Activated CD4-positive, alpha-beta T cell treated with anti-CD3 and anti-CD28 coated beads, Interleukin-2, Interleukin-6, amounts not matched to agents 100 ng/mL and 50 ng/mL, durations not matched to agents 16 hours and 8 hours (primary cell): ENCODE results near the gene C5orf46.

ENCODE experiments used
- DNase-seq: peaks from one replicate; pipeline ENCODE4 v3.0.0-alpha.2; 2020

Gene C5orf46

DNA sequence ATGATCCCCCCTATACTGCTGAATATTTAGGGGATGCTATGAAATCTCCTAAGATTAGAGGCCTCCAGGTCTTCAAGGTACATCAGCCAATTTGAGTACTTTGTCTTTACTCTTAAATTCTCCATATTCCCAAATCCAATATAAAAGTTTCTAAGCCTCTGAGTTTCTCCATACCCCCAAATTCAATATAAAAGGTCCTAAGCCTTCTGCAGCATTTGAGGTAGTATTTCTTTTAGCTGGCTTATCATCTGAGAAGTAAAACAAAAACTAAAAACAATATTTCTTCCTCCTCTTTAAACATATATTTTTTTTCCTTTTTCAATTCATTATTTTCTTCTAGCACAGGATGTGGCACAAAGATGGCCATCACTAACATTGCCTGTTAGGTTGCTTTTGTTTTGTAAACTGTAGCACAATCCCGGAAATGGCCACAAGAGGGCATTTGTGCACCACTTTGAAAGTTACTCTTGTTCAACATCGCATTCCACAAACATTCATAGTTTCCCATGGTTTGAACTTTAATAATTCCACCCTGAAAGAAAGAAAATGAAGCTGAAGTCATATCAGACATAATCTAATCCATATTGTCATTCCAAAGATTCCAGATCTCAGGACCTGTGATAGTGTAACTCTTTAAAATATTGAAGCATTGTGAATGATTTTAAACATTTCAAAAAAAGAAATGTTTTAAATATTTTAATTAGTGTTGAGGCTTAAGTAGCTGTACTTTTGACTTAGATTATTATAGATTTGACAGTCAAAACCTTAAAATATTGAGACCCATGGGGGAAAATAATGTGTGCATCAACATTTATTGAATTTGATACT, 48.8 kb downstream of the C5orf46 start:
- DNase-seq = peak; percentile 56

DNA sequence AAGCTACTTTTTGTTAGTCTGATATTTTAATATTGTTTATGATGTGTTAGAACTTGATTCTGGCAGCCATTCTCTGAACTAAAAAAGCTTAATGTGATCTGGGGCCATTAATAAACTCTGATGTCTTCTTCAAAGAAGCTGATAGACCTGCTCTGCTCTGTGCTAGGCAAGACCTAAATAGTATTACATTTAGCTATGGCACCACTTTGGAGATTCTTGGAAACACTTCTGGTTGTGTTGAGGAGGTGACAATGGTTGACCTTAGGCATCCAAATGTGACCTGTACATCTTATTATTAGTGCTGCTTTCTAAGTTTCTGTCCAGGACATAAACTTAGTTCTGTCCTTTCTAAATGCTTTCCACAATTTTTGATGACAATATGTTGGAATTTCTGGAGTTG, 49.5 kb downstream of the C5orf46 start:
- no peak for DNase-seq

DNA sequence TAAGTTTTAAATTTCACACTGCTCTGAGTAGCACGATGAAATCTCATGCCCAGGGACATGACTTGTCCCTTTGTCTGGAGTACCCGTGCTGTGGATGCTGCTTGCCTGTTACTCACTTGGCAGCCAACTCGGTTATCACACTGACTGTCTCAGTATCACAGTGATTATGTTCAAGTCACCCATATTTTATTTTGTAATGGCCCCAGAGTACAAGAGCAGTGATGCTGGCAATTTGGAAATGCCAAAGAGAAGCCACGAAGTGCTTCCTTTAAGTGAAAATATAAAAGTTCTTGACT, 50.6 kb downstream of the C5orf46 start:
- no peak for DNase-seq

DNA sequence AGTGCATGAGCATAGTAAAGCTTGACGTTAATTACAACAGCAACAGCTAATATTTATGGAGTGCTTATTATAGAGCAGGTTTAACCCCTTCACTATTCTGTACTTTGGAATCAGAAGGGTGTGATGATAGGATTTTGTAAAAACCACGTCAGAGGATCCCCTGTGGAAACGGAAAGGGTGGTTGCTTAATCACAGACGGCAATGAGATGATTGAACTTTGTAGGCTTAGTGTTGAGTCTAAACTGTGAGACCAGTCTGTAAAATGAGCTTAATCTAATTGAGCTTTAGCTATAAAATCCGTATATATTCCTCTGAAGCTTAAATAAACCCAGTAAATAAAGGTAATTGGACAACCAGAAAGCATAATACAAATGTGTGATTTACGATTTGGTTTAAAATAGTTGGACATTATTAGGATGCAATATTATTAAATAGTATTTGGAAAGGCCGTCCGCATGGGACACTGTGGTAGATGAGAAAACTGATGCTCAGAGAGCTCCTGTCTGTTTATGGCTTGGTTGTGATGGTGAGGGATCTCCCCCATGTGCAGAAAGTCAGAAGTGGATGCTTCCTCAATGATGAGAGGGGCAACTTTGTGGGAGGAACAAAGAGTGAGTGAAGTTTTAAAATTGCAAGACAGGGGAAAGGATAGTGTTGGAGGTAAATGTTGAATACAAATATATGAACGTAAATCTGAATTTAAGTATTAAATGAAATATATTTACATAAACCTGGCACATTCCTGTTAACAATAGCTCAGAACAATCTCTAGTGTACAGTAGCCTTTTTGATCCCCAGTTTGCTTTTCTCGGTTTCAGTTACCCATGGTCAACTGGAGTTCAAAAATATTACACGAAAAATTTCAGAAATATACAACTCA, 51.2 kb downstream of the C5orf46 start:
- no peak for DNase-seq

DNA sequence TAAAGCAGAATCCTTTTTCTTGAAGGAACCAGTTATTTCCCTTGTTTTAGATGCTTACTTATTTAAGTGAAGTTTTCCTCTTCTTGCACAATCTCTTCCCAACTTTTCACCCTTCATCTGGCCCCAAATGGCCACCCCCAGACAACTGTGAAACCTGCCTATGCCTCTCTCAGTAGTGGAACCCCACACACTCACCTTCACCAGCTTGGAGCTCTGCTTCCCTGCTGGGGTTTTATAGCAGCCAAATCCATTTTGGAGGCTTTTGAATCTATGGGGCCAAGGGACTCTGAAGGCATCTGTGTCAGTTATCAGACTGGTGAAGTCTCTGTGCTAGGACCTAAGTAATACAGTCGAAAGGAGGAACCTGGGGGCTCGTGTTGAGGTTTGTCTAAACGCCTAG, 52.0 kb downstream of the C5orf46 start:
- DNase-seq = no peak

DNA sequence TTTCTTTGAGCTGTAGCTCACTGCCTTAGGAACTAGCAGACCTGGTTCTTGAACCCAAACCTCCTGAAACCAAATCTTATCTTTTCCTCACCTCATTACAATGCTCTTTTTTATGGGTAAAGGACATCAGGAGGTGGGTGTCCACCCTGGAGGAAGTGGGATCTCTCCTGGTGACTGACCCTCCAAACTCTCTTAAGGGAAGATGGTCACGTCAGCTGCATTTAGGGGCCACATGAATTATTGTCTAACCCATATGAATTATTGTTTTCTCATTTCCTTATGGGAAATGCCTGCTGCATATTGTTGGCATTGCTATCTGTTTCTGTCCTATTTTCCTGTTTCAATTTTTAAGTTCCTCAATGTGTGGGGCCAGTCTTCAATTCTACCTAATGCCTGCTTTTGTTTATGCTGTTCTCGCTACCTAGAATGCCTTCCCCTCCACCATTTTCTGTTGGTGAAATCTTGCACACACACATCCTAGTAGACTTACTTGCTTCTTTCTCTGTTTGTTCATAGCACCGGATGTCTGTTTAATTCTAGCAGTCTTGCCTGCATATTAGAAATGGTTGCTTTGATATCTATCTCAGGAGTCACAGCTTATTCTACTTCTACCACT, 52.9 kb downstream of the C5orf46 start:
- no peak for DNase-seq

DNA sequence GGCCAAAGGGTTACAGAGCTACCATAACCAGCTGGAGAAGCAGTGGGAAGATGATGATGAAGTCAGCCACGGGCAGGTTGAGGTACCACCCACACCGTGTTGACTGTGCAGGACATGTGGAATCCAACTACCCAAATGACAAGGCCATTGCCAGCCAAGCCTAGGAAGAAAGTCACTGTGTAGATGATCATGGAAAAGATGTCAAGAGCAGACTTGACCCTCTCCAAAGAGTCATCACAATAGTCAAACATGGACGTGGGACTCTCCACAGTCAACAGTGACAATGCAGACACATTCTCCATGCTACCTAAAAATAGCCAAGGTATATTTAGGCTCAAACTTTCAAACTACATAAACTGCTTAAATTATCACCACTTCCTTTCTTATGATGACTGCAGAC, 54.0 kb downstream of the C5orf46 start:
- DNase-seq = no peak

DNA sequence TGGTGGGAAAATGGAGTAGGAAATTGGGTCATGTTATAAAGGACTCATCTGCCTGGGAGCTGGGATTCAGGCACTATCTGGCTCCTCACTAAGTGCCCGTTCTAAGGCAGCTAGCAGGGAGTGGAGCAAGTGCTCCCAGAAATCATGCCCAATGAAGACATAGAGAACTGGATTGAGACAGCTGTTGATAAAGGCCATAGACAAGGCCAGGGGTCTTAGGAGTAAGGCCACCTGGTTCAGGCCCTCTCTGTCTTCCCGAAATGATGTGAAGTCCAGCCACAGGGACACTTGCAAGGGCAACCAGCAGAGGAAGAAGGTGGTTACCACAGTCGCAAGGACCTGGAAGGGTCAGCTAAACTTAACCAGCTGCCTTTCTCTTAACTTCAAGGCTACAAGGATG, 54.8 kb downstream of the C5orf46 start:
- no peak for DNase-seq

DNA sequence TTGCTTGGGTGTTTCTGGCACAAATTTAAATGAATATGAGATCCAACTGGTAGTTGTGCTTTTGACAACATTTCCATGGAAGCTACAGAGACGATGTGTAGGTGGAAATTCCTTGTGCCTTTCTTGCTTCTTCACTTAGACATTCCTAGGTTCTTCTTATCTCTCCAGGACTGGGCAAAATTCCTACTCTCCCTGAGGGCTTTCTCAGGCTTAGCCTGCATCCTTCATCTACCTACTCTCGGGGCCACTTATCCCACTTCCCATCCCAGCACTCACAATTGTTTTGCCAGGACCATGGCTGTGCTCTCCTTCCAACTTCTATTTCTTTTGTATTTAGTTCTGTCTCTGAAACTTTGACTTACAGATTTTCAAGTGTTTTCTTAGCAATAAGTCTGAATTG, 57.1 kb downstream of the C5orf46 start:
- no peak for DNase-seq

DNA sequence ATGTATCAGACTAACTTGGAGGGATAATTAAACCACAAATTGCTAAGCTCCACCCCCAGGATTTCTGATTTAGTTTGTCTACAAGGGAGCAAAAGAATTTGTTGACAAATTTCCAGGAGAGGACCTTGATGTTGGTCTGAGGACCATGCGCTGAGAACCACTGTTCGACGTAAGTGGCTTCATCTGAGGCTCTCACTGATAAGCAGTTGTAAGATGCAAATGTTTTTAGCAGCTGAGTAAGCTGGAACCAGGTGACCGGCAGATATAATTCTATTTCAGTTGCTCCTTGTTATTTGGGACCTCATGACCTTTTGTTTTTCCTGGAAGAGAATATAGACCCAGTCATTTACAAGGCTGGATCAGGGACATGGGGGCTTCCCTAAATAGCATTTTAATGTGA, 60.7 kb downstream of the C5orf46 start:
- DNase-seq = no peak

DNA sequence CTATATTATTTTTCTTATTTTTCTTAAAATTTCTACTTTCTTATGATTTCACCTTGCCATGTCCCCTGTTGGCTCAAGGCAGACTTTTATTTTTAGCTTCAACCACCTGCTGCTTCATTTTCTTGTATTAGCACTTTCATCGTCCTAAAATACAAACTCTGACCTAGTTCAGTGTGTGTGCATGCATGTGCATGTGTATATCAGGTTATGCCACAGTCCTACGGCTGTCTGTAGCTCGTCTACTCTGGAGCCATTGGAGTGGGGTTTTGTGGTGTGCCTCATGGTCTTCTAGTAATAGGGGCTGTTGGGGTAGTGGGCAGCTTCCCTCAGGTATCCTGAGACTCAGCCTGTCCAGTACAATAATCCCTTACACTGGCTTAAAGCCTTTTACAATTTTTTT, 61.5 kb downstream of the C5orf46 start:
- no peak for DNase-seq

DNA sequence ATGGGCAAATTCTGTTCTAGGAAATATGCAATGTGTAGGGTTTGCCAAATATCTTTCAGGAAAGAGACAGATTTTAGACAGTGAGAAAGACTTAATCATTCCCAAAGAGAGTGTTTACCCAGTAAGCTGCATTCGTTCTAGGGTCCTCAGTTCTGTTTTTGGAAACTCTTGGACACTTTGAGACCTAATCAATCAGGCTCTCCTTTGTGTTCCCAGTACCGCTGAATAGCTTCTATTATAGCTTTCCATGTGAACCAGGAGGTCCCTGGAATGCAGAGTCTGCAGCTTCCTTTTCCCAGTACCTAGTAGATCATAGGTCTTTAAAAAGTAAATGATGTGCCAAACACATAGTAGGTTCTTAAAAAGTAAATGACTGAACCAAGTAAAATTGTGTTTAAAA, 63.5 kb downstream of the C5orf46 start:
- DNase-seq = no peak
